Measurements from ENCODE around the gene SLC35B4.

The SLC35B4 gene, protein sequence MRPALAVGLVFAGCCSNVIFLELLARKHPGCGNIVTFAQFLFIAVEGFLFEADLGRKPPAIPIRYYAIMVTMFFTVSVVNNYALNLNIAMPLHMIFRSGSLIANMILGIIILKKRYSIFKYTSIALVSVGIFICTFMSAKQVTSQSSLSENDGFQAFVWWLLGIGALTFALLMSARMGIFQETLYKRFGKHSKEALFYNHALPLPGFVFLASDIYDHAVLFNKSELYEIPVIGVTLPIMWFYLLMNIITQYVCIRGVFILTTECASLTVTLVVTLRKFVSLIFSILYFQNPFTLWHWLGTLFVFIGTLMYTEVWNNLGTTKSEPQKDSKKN

DNA sequence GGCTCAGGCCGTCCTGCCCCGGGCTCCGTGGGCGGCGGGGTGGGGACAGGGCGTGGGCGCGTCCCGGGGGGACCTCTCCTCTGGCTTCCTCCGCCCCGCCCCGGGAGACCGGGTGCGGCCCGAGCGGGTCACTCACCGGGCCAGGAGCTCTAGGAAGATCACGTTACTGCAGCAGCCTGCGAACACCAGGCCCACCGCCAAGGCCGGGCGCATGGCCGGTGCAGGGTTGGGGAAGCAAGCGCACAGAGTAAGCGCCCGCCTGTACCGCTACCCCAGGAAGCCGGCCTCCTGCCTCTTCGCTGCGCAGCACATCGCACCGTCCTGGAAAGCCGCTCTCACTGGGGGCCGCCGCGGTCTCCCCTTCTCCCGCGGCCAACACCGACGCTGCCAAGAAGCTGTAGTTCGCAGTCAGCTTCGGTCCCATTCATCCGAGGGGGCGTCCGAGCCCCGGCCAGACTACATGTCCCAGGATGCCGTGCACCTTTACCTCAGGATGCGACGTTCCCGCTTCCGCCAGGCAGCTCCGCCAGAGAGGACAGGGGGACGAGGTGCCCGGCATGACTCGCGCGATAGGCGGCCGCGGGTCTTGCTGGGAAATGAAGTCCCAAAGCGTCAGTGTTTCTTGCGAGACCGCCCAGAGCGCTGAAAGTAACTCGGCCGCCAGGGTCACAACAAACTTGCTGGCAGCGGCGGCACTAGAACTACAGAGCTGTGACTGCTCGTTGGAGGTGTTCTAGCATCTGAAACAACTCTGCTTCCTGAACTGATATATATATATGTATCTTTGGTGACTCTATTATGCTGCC is at the start of gene SLC35B4:
SLC35B4 (minus strand) TSS at position 392 of the 806 bp plus-strand sequence; CDS start at position 213, 179 bp downstream.
- TF ChIP-seq, protein P1, sequence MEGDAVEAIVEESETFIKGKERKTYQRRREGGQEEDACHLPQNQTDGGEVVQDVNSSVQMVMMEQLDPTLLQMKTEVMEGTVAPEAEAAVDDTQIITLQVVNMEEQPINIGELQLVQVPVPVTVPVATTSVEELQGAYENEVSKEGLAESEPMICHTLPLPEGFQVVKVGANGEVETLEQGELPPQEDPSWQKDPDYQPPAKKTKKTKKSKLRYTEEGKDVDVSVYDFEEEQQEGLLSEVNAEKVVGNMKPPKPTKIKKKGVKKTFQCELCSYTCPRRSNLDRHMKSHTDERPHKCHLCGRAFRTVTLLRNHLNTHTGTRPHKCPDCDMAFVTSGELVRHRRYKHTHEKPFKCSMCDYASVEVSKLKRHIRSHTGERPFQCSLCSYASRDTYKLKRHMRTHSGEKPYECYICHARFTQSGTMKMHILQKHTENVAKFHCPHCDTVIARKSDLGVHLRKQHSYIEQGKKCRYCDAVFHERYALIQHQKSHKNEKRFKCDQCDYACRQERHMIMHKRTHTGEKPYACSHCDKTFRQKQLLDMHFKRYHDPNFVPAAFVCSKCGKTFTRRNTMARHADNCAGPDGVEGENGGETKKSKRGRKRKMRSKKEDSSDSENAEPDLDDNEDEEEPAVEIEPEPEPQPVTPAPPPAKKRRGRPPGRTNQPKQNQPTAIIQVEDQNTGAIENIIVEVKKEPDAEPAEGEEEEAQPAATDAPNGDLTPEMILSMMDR (IDR thresholded peaks at IDR 0.05): no peak
- Histone ChIP-seq H3K4me3 (peak within 1 kb of the TSS; percentile 96), H3K27ac (peak within 1 kb of the TSS; percentile 46 to 73)
- DNase-seq (ENCODE audit: low spot score): peak; percentile 98

DNA sequence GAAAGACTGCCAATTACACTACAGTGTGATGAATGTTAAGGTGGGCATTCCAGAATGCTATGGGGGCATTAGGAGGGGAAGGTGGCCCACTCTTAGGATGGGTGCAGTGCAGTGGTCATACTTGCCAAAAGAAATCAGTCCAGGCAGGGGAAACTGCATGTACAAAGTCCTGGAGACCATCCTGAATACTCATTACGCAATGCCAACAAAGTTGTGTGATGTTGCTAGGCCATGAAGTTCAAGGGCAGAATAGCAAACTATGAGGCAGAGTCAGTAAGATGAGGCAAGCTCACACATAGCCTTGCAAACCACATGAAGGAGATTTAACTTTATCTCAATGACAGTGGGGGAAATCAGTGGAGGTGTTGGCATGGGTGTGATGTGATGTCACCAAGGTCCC is 49.8 kb upstream of the SLC35B4 start:
- no peak for DNase-seq (ENCODE audit: low spot score)
- TF ChIP-seq, protein P1 (IDR thresholded peaks at IDR 0.05): no peak
- H3K27ac ChIP-seq: no peak overlapping the region

DNA sequence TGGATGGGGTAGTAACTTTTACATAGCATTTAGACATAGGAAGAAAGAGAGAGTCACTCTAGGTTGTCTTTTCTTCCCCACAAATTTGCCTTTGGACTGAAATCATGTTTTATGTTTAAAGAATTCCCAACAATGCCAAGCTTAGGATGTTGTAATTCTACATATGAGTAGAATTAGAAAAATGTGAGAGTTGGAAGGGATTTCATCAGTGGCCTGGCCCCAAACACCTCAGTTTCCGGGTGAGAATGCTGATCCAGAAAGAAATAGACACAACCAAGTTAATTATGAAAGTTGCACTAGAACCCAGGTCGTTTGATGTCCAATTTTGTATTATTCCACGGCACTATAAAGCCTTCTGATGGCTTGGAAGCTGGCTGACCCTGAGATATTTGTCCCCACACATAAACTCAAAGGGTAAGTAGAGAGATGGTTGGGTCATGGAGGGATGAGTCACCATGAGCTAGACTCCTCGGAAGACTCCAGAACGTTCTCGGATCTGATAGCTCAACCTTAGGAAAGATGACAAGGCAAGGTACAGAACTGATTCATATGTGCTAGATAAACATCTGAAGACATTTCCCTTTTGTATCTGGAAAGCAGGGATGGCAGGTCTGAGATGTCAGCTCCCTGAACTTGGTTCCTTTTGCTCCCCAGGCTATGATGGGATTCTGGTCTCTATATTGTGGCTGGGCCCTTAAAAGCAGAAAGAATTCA is 48.8 kb upstream of the SLC35B4 start:
- TF ChIP-seq, protein P1 (IDR thresholded peaks at IDR 0.05): no peak
- Histone ChIP-seq H3K27ac (no peak overlapping the region), H3K4me3 (no peak overlapping the region)
- DNase-seq (ENCODE audit: low spot score): no peak

More for the DNA sequence above, 49.8 kb upstream of the SLC35B4 start:
- H3K4me3 ChIP-seq: no peak overlapping the region

DNA sequence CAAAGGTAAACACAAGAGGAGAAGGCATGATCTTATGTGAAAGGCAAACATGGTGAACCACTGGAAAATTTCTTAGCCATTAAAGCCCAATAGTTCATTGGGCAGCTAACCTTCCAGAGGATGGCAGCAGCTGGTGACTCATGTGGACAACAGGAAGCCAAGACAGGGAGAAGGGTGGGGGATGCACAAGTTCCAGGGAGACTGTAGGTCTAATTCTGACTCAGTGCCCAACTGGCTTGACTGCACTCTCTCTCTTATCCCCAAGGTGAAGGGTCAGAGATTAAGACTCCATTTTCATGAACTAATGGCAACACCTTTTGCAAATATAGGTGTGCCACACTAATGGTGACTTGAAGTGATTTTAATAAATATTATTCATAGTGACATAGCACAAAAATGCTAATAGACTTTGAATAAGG is 47.9 kb upstream of the SLC35B4 start:
- no peak for DNase-seq (ENCODE audit: low spot score)
- Histone ChIP-seq H3K4me3 (no peak overlapping the region), H3K27ac (no peak overlapping the region)
- TF ChIP-seq, protein P1 (IDR thresholded peaks at IDR 0.05): no peak

DNA sequence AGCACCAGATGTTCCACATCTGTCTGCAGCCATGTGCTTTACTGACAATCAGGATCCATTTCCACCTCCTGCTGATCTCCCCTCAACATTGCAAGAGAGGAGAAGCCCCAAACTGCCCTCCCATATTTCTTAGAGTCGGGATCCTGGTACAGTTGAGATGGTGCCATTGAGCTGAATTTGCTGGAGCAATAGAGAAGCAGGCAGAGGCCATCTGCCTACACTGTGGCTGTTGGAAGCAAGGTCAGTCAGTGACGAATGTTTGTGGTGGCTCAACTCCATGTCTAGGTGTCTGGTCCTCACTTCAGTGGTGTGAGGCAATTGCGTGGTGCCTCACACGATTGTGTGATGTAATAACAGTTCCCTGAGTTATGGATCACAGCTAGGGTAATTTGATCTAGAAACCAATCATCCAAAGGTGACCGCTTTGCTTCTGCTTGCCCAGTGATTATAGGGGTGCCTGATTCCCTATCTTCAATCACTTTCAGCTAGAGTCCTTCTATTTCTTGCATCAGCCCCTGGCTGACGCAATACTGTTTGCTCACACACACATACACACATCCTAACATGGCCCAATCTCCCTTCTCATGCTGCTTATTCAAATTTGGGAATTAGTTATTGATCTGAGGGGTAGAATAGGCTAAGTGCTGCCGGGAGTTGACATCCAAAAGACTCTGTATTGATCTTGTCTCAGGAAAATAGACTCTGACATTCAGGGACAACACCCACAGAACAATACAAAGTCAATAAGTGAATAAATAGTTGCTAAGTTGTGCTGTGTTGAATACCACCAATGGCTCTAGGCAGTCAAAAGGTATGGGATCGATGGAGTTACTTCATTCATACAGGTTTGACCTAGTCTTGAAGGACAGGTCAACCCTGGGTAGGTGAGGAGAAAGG is 46.1 kb upstream of the SLC35B4 start:
- no peak for DNase-seq (ENCODE audit: low spot score)
- Histone ChIP-seq H3K27ac (no peak overlapping the region), H3K4me3 (no peak overlapping the region)
- TF ChIP-seq, protein P1 (IDR thresholded peaks at IDR 0.05): no peak

DNA sequence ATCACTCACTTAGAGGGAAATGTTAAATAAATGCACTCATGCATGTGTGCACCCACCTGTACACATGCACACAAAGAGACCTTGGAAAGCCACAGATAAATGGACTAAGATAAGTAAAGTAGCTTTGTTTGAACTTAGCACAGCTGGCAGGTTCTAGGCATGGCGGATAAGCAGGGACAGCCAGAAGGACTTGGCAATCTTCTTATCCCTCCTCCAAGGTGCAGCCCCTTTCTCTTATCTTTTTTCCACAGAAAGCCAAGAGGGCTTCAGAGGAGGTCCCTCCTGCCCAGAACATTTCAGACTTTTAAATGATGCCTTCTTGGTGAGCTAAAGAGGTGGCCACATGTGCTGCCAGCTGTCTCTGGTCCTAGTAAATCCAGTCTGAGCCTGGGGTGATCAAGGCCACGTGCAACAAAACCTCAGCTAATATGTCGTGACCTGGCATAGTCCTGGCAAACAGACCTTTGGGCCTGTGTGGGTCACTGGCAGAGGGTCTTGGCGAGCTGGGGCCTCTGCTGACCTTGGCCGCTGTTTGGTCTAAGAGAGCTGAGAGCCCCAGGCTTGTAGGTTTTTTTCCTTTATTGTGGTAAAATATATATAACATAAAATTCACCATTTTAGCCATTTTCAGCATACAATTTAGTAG is 43.2 kb upstream of the SLC35B4 start:
- TF ChIP-seq, protein P1 (IDR thresholded peaks at IDR 0.05): no peak
- Histone ChIP-seq H3K27ac (no peak overlapping the region), H3K4me3 (no peak overlapping the region)
- DNase-seq (ENCODE audit: low spot score): no peak
